GM23248 (cell line): Measurements from ENCODE around the gene RPS10.

ENCODE experiments used
- EZH2 ChIP-seq: fragments of 200-600 bp; sonication (generic); IDR thresholded peaks from 2 replicates; pipeline ENCODE4 v1.6.1; 2018; ENCODE audit warnings: antibody characterized with exemption, mild to moderate bottlenecking; ENCODE audit not compliant: insufficient read depth, poor library complexity, severe bottlenecking
- EZH2phosphoT487 ChIP-seq: fragments of 200-600 bp; sonication (generic); IDR thresholded peaks from 2 replicates; pipeline ENCODE4 v1.6.1; 2018; ENCODE audit warnings: antibody characterized with exemption, moderate library complexity, mild to moderate bottlenecking, low read depth; ENCODE audit not compliant: insufficient read depth

- TF ChIP-seq EZH2: no peak
- TF ChIP-seq EZH2phosphoT487: no peak
These were observed 31.5 kb upstream of the RPS10 start for GRCh38 chr6:34457382-34457741.
